K562 (cell line): Measurements from ENCODE around the gene SLC45A3. TPM values are rescaled to one million over a fixed set of nuclear protein-coding genes. Genes with fewer than 3 reads are reported as not detected.

Experiments
- ATAC-seq: fragments of 200-7000 bp; cut with Tn5 transposase; 3 replicates; pipeline ENCODE4 v1.9.1; 2020; ENCODE audit warnings: moderate library complexity
- BruUV-seq: library from RNA; stranded (reverse); fragments of 400-500 nt; replicated peaks from 2 replicates; lab custom pipeline; 2021; lab: Mats Ljungman, UMichigan
- CTCF ChIA-PET: fragments of 300-600 bp; formaldehyde crosslinking; extraction: SDS; loops from one replicate; lab custom pipeline; 2021; ENCODE audit warnings: low intra/inter-chr PET ratio; lab: Yijun Ruan, JAX
- POLR2A ChIA-PET: fragments of 300-600, 350-650 bp; sonication (Branson Sonifier 250); formaldehyde crosslinking; extraction: SDS; loops from one replicate; lab custom pipeline; 2021; ENCODE audit warnings: antibody characterized with exemption, inconsistent platforms; lab: Yijun Ruan, JAX
- DNase-seq, 4 experiments: peaks; one replicate each; pipeline versions ENCODE4 v3.0.0 to v3.0.0-alpha.2; 2011 to 2018; ENCODE audit warnings: low spot score in 3 of 4, mixed read lengths in 3 of 4; ENCODE audit errors: extremely low read depth in 1 of 4
- FAIRE-seq: peaks from 2 replicates; lab custom pipeline; 2011; peaks lifted over from hg19 to GRCh38; lab: Jason Lieb, UNC
- H2AFZ ChIP-seq: 2 replicates; pipeline ENCODE4 v1.6.0; 2011; ENCODE audit warnings: low read depth, low read length, control low read depth, inconsistent platforms
- H3K27ac ChIP-seq: fragments of 200-600 bp; 3 replicates; pipeline ENCODE4 v1.8.0; 2011; ENCODE audit warnings: low read depth, mild to moderate bottlenecking, control low read depth, inconsistent platforms, low read length, moderate library complexity, mixed read lengths; ENCODE audit errors: extremely low read depth
- H3K27me3 ChIP-seq, 2 experiments: fragments of 300-600 bp in 1 of 2; 2 replicates in 1 of 2; 3 replicates in 1 of 2; pipeline versions ENCODE4 v1.6.0 to v1.8.0; 2011; ENCODE audit warnings: inconsistent platforms in 2 of 2, low read length in 2 of 2, mild to moderate bottlenecking in 1 of 2, mixed read lengths in 1 of 2, moderate library complexity in 1 of 2; ENCODE audit not compliant: control insufficient read depth in 2 of 2, insufficient read depth in 2 of 2
- H3K36me3 ChIP-seq: fragments of 300-600 bp; 3 replicates; pipeline ENCODE4 v1.8.0; 2011; ENCODE audit warnings: mild to moderate bottlenecking, low read length, inconsistent platforms; ENCODE audit not compliant: control insufficient read depth, insufficient read depth
- H3K4me1 ChIP-seq, 2 experiments: fragments of 200-600 bp in 1 of 2; replicated peaks in 1 of 2; 2 replicates in 1 of 2; 3 replicates in 1 of 2; pipeline versions ENCODE4 v1.5.1 to v1.8.0; 2011; ENCODE audit warnings: inconsistent platforms in 2 of 2, low read length in 2 of 2, mild to moderate bottlenecking in 1 of 2, mixed read lengths in 1 of 2, moderate library complexity in 1 of 2; ENCODE audit not compliant: control insufficient read depth in 2 of 2, insufficient read depth in 2 of 2
- H3K4me2 ChIP-seq: 2 replicates; pipeline ENCODE4 v1.6.1; 2011; ENCODE audit warnings: low read length, control low read depth, inconsistent platforms, mixed read lengths; ENCODE audit not compliant: insufficient read depth
- H3K4me3 ChIP-seq: fragments of 200-600 bp; sonication (generic), shearing (Covaris generic); 2 replicates; pipeline ENCODE4 v1.5.1; 2016; ENCODE audit warnings: control low read depth, inconsistent platforms
- H3K79me2 ChIP-seq: fragments of 200-600 bp; 3 replicates; pipeline ENCODE4 v1.8.0; 2011; ENCODE audit warnings: low read length, inconsistent platforms; ENCODE audit not compliant: control insufficient read depth, insufficient read depth
- H3K9ac ChIP-seq, 2 experiments: 2 replicates each; pipeline versions ENCODE4 v1.6.0 to v1.6.1; 2011; ENCODE audit warnings: low read depth in 2 of 2, low read length in 2 of 2, control low read depth in 1 of 2, inconsistent platforms in 1 of 2, mild to moderate bottlenecking in 1 of 2, mixed read lengths in 1 of 2; ENCODE audit not compliant: insufficient read depth in 1 of 2
- H3K9me1 ChIP-seq: one replicate; pipeline ENCODE4 v1.6.0; 2011; ENCODE audit warnings: inconsistent platforms, mild to moderate bottlenecking, low read length, moderate library complexity; ENCODE audit not compliant: control insufficient read depth, insufficient read depth
- H3K9me3 ChIP-seq: replicated peaks from 2 replicates; pipeline ENCODE4 v1.5.1; 2011; ENCODE audit warnings: low read depth, low read length, inconsistent platforms; ENCODE audit not compliant: control insufficient read depth, insufficient read depth
- H4K20me1 ChIP-seq: replicated peaks from 2 replicates; pipeline ENCODE4 v1.6.1; 2011; ENCODE audit warnings: low read length, inconsistent platforms, mixed read lengths; ENCODE audit not compliant: control insufficient read depth, insufficient read depth
- CREBBP ChIP-seq: IDR thresholded peaks from one replicate; pipeline ENCODE4 v1.6.1; 2012; ENCODE audit warnings: low read depth, mild to moderate bottlenecking, control low read depth, inconsistent platforms, low read length
- HMGXB4 ChIP-seq: sonication (generic); formaldehyde crosslinking; IDR thresholded peaks from 2 replicates; pipeline ENCODE4 v1.8.1; 2023; ENCODE audit warnings: mild to moderate bottlenecking, missing genetic modification reagents
- PHF20 ChIP-seq: fragments of 450-650 bp; IDR thresholded peaks from 2 replicates; pipeline ENCODE4 v1.6.1; 2018; ENCODE audit not compliant: partially characterized antibody
- STAT5B ChIP-seq: fragments of 250-450 bp; sonication (Bioruptor Pico); IDR thresholded peaks from 2 replicates; pipeline ENCODE4 v1.8.0; 2021; ENCODE audit warnings: mild to moderate bottlenecking, inconsistent platforms
- ZNF324 ChIP-seq: fragments of 250-450 bp; sonication (Bioruptor Pico); IDR thresholded peaks from 2 replicates; pipeline ENCODE4 v1.4.0; 2020; ENCODE audit warnings: mild to moderate bottlenecking
- WGBS: fragments of 100-300 bp; shearing (Covaris generic); methylation state at CpG from one replicate; pipeline ENCODE4 v1.1.6; 2016; ENCODE audit warnings: low coverage, mixed read lengths; ENCODE audit not compliant: insufficient coverage; ENCODE audit errors: missing lambda C conversion rate; 5-methylcytosine and 5-hydroxymethylcytosine counted together
- in situ Hi-C: fragments of 300-500 bp; cut with MboI; formaldehyde crosslinking; loops from 4 replicates; pipeline ENCODE4 v1.15.0; 2018; ENCODE audit warnings: inconsistent platforms, mixed read lengths
- intact Hi-C: fragments of 100-400 bp; cut with micrococcal nuclease; formaldehyde crosslinking; loops from 2 replicates; pipeline ENCODE4 v1.14.2; 2022
- polyA plus RNA-seq, 8 experiments: library from polyadenylated mRNA; depleted of rRNA in 4 of 8; stranded (reverse) in 5 of 8; unstranded in 3 of 8; fragments of >200 nt; fragmentation: Nextera tagmentation in 2 of 8; fragmentation: Illumina TruSeq in 1 of 8; extraction: Ambion mirVana in 2 of 8; extraction: Trizol in 1 of 8; gene quantifications; 2 replicates each; pipeline versions ENCODE4 v1.2.1 to v1.2.3, GENCODE V29; 2011 to 2014; ENCODE audit warnings: inconsistent platforms in 1 of 8, missing spikeins in 1 of 8
- total RNA-seq, 7 experiments: library from RNA; depleted of rRNA in 6 of 7; stranded (reverse); fragments of >200 nt in 6 of 7; fragmentation: Illumina TruSeq in 2 of 7; extraction: Trizol in 2 of 7; gene quantifications; 2 replicates each; pipeline versions ENCODE4 v1.2.1 to v1.2.3, GENCODE V29; 2011 to 2021; ENCODE audit warnings: low replicate concordance in 1 of 7

Gene SLC45A3
- total and polyA plus RNA-seq, 9 of the 15 experiments (the other 6 are each of a cell fraction or from before 2014, with no cell fraction given) = 0.06 to 3.3 (median 1.3) TPM

- Histone ChIP-seq H3K4me3 (no peak overlapping the region), H3K27me3 (0 out of 5 replicates have a peak, but pooled peaks cover 0 to 6% of the 10 kb centered on the region in 2 experiments), H4K20me1 (peaks cover 10% of the 10 kb centered on the region; the same call in 1 of the 2 replicates), H3K27ac (no peak overlapping the region), H3K79me2 (no peaks in the 10 kb centered on the region), H3K36me3 (no peaks in the 10 kb centered on the region), H3K4me1 (peaks cover 20 to 23% of the 10 kb centered on the region in 2 experiments; a peak in 4 of 5 replicates), H3K4me2 (no peak overlapping the region), H3K9me1 (no peaks in the 10 kb centered on the region), H3K9me3 (no peaks in the 10 kb centered on the region), H3K9ac (no peak overlapping the region), H2AFZ (no peak overlapping the region)
- FAIRE-seq (no peak), ATAC-seq (no peak), DNase-seq (no peak)
- in situ Hi-C loops (no loop called here), intact Hi-C loops (loop anchor here (1.0 to 10.0 kb wide), 2 partner anchors 38 to 432 kb away; no protein-coding TSS in a partner anchor)
- TF ChIP-seq CREBBP (no peak), PHF20 (no peak), ZNF324 (CRISPR knock-in tag) (no peak), HMGXB4 (no peak), STAT5B (no peak)
- ChIA-PET CTCF (interaction anchor here (0.7 to 2.8 kb wide), 3 partner anchors 36 to 304 kb away, joined by 3 to 29 read pairs (median 3); no protein-coding TSS in a partner anchor), POLR2A (interaction anchor here (0.7 to 1.3 kb wide), 2 partner anchors 9 to 76 kb away, joined by 3 to 5 read pairs; no protein-coding TSS in a partner anchor)
- WGBS = 49% methylated on average over 4 of the region's 4 CpGs
- no TSS peak for BruUV-seq
These were observed 7.3 kb downstream of the SLC45A3 start for GRCh38 chr1:205672970-205673369.
